IPS-15b (cell line): ENCODE measurements around the gene RPL35.
A peak's percentile ranks its signal among the peaks of the same experiment; 100 is the strongest.

Experiments
- H3K27me3 ChIP-seq: one replicate; pipeline ENCODE4 v1.6.1; 2013; ENCODE audit warnings: low read length; ENCODE audit not compliant: control insufficient read depth, insufficient read depth
- H3K36me3 ChIP-seq: one replicate; pipeline ENCODE4 v1.6.1; 2013; ENCODE audit warnings: low read length; ENCODE audit not compliant: control insufficient read depth, insufficient read depth
- H3K4me1 ChIP-seq: one replicate; pipeline ENCODE4 v1.6.1; 2013; ENCODE audit warnings: mild to moderate bottlenecking, low read length; ENCODE audit not compliant: control insufficient read depth, insufficient read depth
- H3K4me3 ChIP-seq: one replicate; pipeline ENCODE4 v1.5.1; 2013; ENCODE audit warnings: low read depth, low read length
- H3K9ac ChIP-seq: one replicate; pipeline ENCODE4 v1.6.1; 2013; ENCODE audit warnings: low read depth, mild to moderate bottlenecking, low read length
- H3K9me3 ChIP-seq: one replicate; pipeline ENCODE4 v1.6.1; 2013; ENCODE audit warnings: mild to moderate bottlenecking, low read length; ENCODE audit not compliant: control insufficient read depth, insufficient read depth

RPL35 gene

GRCh38 chr9:124861342-124862229, at the start of gene RPL35, which contains the start of gene ARPC5L:
Gene RPL35 (minus strand): TSS chr9:124861957. CDS start chr9:124861912, 45 bp downstream.
Gene ARPC5L (plus strand): TSS chr9:124862130. CDS start chr9:124869291, 7,161 bp downstream.
- no peaks in the 10 kb centered on the region for H3K27me3 ChIP-seq
- H3K36me3 ChIP-seq: peaks cover 48% of the 10 kb centered on the region
- H3K9me3 ChIP-seq: no peaks in the 10 kb centered on the region
- peaks cover 5% of the 10 kb centered on the region for H3K4me1 ChIP-seq
- H3K9ac ChIP-seq: peak within 1 kb of the TSS; percentile 98
- peak within 1 kb of the TSS; percentile 99 for H3K4me3 ChIP-seq

- Histone ChIP-seq H3K4me1 (no peaks in the 10 kb centered on the region), H3K4me3 (no peak overlapping the region), H3K9me3 (no peaks in the 10 kb centered on the region), H3K27me3 (no peaks in the 10 kb centered on the region), H3K9ac (no peak overlapping the region), H3K36me3 (peaks cover 6% of the 10 kb centered on the region)
These were observed 46.3 kb upstream of the RPL35 start for GRCh38 chr9:124908098-124908497.

- no peaks in the 10 kb centered on the region for H3K4me1 ChIP-seq
- H3K9ac ChIP-seq: no peak overlapping the region
These were observed 45.2 kb upstream of the RPL35 start for GRCh38 chr9:124906966-124907365.

GRCh38 chr9:124899845-124900244, 38.1 kb upstream of the RPL35 start:
- Histone ChIP-seq H3K27me3 (no peaks in the 10 kb centered on the region), H3K9me3 (no peaks in the 10 kb centered on the region), H3K4me3 (no peak overlapping the region), H3K9ac (no peak overlapping the region), H3K4me1 (no peaks in the 10 kb centered on the region), H3K36me3 (peaks cover 7% of the 10 kb centered on the region)

More at GRCh38 chr9:124906966-124907365, 45.2 kb upstream of the RPL35 start:
- Histone ChIP-seq H3K9me3 (no peaks in the 10 kb centered on the region), H3K27me3 (no peaks in the 10 kb centered on the region), H3K4me3 (no peak overlapping the region), H3K36me3 (peaks cover 6% of the 10 kb centered on the region)

- peaks cover 7% of the 10 kb centered on the region for H3K36me3 ChIP-seq
- H3K9me3 ChIP-seq: no peaks in the 10 kb centered on the region
- H3K9ac ChIP-seq: no peak overlapping the region
- no peak overlapping the region for H3K4me3 ChIP-seq
- no peaks in the 10 kb centered on the region for H3K27me3 ChIP-seq
- no peaks in the 10 kb centered on the region for H3K4me1 ChIP-seq
These were observed 36.1 kb upstream of the RPL35 start for GRCh38 chr9:124897570-124898460.

GRCh38 chr9:124894741-124895170, 33.0 kb upstream of the RPL35 start:
- no peaks in the 10 kb centered on the region for H3K4me1 ChIP-seq
- no peaks in the 10 kb centered on the region for H3K9me3 ChIP-seq
- no peak overlapping the region for H3K9ac ChIP-seq
- peaks cover 6% of the 10 kb centered on the region for H3K36me3 ChIP-seq
- no peak overlapping the region for H3K4me3 ChIP-seq
- H3K27me3 ChIP-seq: no peaks in the 10 kb centered on the region

- Histone ChIP-seq H3K27me3 (no peaks in the 10 kb centered on the region), H3K9ac (no peak overlapping the region), H3K36me3 (peaks cover 5% of the 10 kb centered on the region), H3K4me3 (no peak overlapping the region), H3K4me1 (no peaks in the 10 kb centered on the region), H3K9me3 (no peaks in the 10 kb centered on the region)
These were observed 32.4 kb upstream of the RPL35 start for GRCh38 chr9:124894035-124894740.

GRCh38 chr9:124890179-124890578, 28.4 kb upstream of the RPL35 start:
- H3K4me1 ChIP-seq: no peaks in the 10 kb centered on the region
- H3K36me3 ChIP-seq: peaks cover 5% of the 10 kb centered on the region
- H3K9ac ChIP-seq: no peak overlapping the region
- H3K27me3 ChIP-seq: no peaks in the 10 kb centered on the region
- no peak overlapping the region for H3K4me3 ChIP-seq
- H3K9me3 ChIP-seq: no peaks in the 10 kb centered on the region

- no peaks in the 10 kb centered on the region for H3K4me1 ChIP-seq
- peaks cover 5% of the 10 kb centered on the region for H3K36me3 ChIP-seq
- H3K9me3 ChIP-seq: no peaks in the 10 kb centered on the region
- no peak overlapping the region for H3K4me3 ChIP-seq
- no peak overlapping the region for H3K9ac ChIP-seq
- H3K27me3 ChIP-seq: no peaks in the 10 kb centered on the region
These were observed 27.2 kb upstream of the RPL35 start for GRCh38 chr9:124889006-124889405.

- Histone ChIP-seq H3K9ac (no peak overlapping the region), H3K4me1 (no peaks in the 10 kb centered on the region), H3K36me3 (peaks cover 5% of the 10 kb centered on the region), H3K4me3 (no peak overlapping the region), H3K27me3 (no peaks in the 10 kb centered on the region), H3K9me3 (no peaks in the 10 kb centered on the region)
These were observed 26.1 kb upstream of the RPL35 start for GRCh38 chr9:124887832-124888231.

- H3K9me3 ChIP-seq: no peaks in the 10 kb centered on the region
- no peak overlapping the region for H3K9ac ChIP-seq
- no peaks in the 10 kb centered on the region for H3K27me3 ChIP-seq
- H3K4me3 ChIP-seq: no peak overlapping the region
- peaks cover 5% of the 10 kb centered on the region for H3K36me3 ChIP-seq
- H3K4me1 ChIP-seq: no peaks in the 10 kb centered on the region
These were observed 25.2 kb upstream of the RPL35 start for GRCh38 chr9:124886866-124887492.
